Embryonic facial prominence (tissue), 1 donor: ENCODE results near the gene CXCL14.

ENCODE experiments used
- DNase-seq: peaks from one replicate; pipeline ENCODE4 v3.0.0-alpha.2; 2016; ENCODE audit errors: extremely low spot score

The CXCL14 gene

DNA sequence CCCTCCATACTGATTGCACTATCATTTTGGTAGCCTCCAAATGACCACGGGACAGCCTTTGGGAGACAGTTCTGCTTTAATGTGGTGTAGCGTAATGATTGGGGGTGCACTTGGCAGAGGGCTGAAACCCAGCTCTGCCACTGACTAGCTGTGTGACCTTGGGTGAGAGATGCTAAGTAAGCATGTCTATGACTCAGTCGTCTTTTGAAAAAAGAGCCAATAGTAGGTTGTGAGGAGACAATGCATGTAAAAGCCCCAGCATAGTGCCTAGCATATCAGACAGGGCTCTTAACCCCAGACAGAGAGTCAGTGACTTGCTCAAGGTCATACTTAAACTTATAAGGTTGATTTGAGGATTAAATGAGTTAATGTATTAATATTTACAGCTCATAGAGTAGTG, 18.0 kb upstream of the CXCL14 start:
- DNase-seq = no peak

DNA sequence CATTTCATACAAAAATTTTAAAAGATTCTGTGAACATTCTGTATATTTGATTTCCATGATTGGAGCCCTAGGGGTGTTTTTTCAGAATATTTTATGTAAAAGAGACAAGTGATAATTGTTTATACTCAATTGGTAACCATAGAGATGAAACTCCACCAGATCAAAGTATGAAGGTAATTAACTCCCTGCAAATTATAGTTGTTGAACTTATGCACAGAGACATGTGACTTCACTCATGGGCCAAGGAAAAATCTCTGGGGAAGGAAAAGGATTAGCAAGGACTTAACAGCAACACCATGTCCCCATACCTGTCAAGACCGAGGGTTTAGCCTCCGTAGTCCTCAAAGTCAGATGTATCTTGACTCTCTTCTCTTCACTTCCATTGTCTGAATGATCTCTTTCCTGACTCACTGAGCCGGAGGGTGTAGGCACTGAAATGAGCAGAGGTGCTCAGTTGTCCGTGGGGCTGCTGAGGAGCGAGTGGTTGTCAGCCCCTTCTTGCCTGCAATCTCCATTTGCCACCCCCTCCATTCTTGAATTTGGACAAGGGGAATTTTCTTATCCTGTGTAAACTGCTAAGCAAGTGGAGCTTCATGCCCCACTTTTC, 17.5 kb upstream of the CXCL14 start:
- DNase-seq = no peak

DNA sequence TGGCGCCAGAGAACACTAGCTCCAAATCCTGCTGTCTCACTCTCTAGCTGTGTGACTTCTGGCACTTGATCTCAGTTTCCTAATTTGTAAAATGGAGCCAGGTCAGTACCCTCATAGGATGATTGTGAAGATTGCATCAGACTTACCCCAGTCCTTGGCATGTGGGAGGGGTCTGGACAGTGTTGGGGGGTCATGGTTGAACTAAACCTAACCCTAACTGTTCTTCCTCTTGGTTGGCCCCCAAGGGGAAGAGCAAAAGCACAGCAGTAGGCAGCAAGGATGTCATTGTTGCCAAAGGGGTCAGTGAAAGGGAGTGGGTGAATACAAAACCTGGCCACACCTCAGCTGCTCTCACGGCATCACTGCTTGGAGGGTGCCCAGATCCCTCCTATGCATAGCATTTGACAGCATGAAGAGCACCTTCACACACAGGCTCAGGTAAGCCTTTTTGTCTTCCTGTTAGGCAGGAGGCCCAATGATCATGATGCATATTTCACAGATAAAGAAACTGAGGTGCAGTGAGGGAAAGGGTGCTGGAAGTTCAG, 15.7 kb upstream of the CXCL14 start:
- DNase-seq = no peak

DNA sequence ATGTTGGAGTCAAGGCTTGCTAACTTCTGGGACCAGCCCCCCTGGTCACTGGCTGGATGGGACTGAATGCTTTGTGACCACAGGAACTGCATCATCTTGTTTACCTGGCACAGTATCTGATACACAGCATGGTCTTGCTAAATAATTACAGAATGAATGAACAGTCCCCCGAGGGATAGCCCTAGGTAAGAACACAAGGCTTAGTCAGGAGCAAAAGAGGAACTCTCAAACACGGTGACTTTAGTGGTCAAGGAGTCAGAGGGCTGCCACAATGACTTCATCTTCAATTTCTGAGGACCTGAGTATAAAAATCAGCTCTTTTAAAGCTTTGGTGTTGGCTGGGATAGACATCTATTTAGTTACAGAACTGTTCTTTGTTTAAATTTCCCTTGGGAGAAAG, 15.1 kb upstream of the CXCL14 start:
- no peak for DNase-seq

DNA sequence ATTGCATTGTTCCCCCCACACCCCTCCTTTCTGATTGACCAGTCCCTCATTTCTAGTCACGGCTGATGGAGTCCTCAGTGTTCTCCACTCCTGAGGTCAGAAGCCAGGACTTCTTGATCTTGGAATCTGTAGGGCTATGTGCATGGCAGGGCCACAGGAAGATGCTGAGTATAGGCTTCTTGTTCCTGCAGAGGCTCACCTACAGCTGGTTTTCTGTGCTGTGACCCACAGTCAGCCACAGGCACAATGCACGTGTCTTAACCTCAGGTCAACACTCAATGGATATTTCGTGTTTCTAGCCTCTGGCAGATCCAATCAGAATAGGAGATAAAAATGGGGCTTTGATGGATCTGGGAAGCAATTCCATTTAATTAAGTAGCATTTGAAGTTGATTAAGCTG, 14.3 kb upstream of the CXCL14 start:
- no peak for DNase-seq

DNA sequence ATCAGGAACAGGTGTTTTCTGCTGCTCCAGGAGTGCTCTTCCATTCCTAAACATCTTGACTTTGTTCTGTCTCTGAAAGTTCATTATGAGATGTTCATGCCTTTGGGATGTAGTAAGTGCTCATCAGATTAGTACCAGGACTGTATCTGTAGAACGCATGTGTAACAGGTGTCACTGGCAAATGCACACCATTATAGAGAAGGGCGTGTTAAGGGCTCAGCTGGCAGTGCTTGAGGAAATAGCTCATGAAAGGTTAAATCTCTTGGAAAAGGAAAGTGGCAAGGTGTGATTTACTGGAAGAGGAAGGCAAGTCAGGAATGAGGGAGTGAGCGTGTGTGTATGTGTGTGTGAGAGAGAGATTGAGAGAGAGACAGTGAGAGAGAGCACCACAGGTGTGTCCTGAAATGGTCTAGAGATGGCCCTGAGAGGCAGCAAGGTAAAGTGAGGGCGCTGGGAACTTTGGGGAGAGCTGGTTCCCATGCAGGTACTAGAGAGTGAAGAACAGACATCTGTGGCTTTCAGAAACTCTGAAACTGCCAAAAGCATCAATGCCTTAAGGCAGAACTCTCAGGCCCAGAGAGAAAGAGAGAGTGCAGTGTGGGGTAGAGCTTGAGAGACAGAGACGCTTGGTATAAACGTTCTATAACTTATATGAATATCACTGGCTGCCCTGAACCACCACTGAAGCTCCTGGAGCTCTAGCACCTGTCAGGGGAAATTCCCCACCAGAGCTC, 13.7 kb upstream of the CXCL14 start:
- DNase-seq = no peak

DNA sequence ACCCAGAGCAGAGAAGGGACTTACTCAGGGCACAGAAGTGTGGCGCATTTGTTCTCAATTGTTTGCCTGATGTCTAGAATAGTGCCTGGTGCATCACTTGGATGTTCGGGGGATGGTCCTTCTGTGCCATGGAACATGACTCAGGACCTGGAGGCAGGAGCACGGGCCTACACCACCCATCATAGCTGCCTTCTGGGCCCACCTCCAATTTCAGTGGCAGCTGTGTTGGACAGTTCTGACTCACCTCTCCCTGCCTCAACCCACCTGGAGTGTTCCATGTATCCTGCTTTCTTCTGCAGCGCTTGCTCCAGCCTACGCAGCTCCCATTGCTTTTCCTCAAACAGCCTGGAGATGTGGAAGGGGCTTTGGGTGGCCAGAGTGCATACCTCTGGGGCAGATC, 12.5 kb upstream of the CXCL14 start:
- DNase-seq = no peak

DNA sequence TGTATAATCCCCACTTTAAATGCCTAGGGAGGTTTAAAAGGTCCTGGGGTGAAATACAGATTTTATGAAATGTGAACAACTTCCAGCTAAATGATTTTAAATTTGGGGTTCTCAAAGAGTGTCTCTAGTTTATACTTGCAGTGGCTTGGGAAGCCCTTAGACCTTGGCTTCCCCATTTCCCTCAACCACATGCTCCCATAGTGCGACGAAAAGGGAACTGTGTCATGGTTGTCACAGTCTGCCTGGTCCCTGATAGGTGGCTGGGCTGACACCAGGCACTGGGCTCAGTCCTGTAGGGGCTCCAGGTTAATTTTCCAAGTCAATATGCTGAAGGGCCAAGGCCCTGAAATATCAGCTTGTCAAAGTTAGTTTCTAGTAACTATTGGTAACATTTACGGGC, 10.4 kb upstream of the CXCL14 start:
- DNase-seq = no peak

DNA sequence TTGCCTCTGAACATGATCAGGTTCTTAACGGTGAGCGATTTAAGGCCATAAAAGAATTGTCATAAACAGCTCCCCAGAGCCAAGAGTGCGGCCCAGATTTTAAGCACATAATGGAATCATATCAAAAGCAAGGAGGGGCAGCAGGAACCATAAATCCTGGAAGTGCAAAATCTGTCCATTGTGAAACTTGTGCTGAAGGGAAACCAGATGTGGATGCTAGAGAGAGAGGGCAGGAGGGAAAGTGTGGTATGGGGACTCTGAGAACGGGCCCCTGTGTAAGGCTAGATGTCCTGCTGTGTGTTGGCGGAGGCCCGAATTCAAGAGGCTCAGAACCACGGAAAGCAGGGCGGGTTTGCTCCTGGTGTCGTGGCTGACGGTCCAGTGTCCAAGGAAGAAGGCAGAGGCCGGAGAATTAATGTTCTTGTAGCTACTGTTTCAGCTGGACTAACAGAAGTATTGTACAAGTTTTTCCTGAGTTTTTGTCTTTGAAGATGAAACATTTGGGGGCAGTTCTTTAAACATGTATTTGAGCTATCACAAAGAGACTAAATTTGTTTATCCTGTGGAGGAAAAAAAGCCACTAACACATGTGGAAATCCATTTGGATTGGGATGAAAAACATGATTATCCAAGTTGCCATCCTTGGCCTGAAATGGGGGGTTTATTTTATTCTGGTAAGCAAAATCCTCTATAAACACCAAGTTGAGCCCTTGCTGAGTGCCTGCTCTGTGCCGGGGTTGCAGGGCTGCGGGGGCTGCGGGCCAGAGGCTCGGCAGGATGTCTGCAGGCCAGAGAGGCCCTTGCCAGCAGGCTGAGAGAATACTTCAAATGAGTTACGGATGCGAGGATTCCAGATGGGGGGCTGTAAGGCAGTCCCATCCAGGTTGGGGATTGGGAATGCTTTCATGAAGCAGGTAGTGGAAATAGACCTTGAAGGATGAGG, 9.2 kb upstream of the CXCL14 start:
- DNase-seq = no peak

DNA sequence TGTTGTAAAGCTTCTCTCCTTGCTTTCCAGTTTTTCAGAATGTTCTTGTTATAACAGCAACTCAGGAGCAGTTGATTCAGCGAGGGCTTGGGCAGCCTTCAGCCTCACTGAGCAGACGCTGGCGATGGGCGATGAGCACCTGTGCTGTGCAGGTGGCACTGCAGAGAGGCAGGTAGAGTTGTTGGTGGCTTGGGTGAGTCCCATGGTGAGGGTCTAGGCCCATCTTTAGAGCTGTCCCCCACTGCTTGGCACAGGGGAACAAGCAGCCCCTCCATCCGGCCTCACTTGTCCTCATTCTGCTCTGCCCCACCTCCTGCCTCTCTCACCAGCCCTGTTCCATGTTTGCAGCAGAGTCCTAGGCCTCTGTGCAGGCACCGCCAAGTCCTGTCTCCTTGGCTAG, 6.1 kb upstream of the CXCL14 start:
- no peak for DNase-seq

DNA sequence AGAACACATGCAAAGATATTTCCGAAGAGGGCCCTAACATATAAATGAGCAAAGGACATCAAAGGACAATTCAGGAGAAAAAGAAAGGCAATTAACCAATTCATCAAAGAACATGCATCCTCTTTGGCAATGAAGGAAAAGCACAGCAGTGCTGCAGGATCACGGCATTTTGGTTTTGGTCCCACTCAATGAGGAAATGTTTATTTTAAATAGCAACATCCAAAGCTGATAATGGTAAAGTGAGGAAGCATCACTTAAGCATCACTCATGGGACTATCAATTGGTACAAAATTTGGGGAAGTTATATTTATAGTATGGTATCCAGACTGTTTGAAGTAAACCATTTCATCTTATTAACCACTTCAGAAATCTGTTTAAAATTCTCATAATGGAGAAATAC, 5.5 kb upstream of the CXCL14 start:
- no peak for DNase-seq

DNA sequence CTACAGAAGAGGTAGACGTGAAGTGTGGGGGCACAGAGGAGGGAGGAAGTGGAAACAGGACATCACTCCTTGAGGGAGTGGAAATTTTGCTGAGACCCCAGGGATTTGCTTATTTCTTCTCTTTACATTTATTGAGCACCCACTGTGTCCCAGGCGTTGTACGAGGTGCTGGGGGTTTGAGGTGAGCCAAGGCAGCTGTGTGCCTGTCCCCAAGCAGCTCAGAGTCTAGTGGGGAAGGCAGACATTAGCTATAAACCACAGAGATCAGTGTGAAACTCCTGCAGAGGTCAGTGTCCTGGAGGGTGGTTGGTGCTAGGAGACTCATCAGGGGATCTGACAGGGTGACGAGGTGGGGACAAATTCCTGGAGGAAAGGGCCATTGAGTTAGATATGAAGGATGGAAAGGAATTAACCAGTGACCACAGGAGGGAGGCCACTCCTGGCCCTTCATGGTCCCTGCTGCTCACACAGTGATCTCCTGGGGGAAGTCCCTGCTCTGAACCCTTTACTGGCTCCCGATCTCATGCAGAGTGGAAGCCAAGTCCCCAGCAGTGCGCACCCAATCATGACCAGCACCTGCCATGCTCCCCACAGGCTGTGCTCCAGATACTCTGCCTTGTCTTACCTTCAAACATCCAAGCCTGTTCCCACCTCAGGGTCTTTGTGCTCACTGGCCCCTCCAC, 3.4 kb upstream of the CXCL14 start:
- no peak for DNase-seq

DNA sequence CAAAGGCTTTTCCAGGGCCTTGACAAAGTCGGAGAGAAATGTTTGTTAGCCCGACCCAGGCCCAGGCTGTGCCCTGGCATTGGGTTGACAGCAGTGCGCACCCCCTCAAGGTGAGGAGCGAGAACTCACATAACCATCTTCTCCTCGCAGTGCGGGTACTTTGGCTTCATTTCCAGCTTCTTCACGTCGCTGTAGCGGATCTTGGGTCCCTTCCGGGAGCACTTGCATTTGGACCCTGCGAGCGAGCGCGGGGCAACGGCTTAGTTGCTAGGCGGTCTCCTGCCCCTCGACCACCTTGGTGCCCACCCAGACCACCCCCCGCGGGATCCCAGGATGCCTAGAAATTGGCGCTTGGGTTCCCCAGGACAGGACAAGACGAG, 496 bp downstream of the CXCL14 start:
- DNase-seq = no peak

DNA sequence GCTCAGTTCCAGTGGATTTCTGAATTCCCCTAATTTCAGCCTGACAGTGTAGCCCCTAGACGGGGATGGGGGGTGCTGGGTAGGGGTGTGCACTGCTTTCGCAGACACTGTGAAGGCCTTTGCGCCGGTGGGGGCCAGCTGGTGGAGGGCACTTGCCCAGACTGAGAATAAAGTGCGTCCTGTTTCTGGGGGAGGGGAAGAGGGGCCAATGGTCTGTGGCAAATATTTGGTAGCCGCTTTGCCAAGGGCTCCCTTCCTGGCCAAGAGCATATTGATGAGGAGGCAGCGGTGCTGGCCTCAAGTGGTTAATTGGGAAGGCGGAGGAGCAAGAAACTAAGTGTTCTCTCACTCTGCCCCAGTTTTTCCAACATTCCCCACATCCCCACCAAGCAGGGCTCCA, 1.4 kb downstream of the CXCL14 start:
- DNase-seq = no peak

DNA sequence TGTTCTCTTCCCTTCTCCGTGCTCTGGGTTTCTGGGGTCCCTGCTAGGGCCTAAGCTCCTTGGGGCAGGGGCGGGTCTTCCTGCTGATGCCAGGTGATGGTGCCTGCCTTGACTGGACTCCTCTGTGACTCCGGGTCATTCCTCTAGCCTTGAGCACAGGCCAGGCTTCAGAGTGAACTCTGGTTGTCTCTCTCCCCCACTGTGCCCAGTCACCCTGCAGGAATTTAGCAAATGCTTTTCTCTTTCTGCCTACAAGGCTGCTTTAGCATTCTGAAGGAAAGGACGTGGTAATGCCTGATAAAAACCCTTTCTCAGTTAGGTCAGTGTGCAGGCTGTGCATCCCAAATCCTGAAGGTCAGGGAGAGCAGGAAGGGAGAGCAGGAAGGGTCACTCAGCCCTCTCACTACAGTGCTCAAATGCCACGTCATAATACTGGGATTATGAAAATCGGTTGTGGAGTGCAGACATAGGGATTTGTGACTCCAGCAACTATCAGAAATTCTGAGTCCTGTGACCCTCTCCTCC, 2.7 kb downstream of the CXCL14 start:
- DNase-seq = no peak

DNA sequence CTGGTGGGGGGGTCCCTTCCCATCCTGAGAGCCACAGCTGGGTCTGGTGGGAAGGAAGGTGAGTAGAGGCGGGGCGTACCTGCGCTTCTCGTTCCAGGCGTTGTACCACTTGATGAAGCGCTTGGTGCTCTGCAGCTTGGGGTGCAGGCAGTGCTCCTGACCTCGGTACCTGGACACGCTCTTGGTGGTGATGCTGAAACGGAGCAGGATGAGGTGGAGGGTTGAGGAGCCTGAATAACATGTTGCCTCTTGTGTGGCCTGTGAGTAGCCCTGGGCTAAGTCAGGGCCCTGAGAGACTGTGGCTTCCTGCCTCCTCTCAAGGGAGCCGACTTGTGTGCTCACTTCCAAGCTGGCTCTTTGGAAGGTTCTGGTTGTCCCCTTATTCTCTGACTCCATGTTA, 4.3 kb downstream of the CXCL14 start:
- no peak for DNase-seq

DNA sequence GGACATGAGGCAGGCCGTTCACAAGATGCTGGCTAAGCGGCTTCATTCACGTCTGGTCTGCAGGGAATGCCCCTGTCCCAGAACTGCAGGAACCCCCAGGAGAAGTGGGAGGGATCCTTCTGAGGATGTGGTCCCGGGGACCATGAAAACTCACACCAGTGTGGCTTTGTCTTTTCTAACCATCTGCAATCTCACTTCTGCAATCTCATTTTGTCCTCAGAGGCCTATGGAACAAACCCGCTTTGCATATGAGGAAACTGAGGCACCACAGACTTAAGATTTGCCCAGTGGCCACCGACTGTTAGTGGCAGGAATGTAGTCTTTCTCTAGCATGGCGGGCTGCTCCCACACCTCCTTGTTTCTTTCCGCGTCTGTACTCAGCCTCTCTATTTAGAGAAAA, 6.9 kb downstream of the CXCL14 start:
- DNase-seq = no peak

DNA sequence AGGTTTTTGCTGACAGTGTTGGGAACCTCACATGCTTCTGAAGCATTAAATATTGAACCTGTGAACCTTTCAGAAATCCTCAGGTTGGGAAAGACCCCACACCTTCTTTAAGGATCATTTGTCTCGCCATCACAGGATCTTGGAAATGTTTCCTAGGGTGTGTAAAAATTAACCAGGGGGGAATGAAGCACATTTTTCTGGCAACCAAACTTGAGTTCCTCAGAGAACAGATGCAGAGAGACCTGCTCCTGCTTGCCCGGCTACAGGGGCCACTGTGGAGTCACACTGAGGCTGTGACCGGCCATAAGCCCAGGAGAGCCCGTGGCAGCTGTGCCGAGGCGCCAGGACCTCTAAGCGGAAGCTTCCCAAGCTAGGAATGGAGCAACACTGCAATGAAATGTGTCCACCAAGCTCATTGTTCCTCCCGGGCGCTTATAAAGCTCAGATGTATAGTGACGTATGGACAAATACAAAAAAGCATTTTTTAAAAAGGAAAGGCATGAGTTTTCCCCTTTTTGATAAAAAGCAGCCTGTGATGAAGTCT, 7.7 kb downstream of the CXCL14 start:
- no peak for DNase-seq

DNA sequence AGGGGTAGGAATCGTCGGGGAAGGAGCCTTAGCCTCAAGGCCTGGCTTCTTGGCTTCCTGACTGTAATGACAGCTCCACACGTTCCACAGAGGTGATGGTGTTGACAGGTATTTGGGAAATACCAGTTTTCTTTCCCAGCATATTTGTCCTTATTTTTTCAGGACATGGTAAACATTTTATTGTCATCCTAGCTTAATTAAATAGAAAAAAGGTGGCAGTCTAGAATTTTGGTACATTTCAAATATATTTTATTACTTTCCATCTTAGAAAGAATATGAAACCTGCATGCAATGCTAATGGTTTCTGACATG, 8.4 kb downstream of the CXCL14 start:
- DNase-seq = no peak

DNA sequence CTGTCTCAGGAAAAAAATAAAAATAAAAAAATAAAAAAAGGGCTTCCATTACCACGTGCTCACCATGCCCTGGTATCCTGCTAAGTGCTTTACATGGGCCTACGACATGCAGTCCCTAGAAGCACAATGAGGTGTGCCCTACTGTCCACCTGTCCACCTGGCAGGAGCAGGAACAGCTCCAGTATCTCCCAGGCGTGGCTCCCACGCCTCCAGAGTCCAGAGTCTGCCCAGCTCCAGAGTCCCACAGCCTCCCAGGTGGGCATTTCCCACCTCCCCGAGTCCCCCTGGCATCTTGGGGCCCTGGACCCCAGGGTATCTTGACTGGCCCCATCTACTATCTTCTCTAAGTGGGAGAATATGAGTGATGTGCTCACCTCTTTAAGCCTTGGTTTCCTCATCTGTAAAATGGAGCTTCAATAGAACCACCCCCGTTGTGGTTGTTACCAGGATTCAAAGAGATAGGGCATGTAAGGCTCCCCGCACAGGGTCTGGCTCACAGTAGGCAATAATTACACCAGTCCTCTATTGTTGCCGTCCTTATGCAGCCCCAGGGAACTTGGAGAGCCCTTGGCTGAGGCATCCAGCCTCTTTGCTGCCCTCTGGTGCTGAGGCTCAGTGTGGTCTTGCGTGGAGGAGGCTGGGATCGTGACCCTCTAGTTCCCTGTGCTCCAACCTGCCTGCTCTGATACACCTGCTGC, 8.9 kb downstream of the CXCL14 start:
- DNase-seq = no peak

DNA sequence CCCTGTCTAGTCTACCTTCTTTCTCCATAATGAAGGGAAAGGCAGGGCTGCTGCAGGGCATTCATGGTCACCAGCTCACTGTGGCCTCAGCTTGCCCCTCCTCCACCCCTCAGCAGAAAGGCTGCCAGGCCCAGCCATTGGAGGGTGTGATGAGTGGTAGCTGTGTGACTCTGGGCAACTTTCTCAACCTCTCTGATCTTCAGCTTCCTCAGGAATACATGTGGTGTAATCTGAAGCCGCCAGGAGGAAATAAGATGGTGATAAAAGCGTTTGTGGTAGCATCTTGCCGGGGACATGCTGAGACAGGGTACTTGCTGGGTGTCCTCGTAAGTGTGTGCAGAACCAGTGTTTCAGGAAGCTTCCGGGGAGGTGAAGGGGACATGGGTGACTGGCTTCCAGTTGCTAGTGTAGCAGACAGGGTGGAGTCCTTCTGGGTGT, 9.8 kb downstream of the CXCL14 start:
- DNase-seq = no peak
